Measurements from ENCODE around the gene TTC5. TPM values are rescaled to one million over a fixed set of nuclear protein-coding genes. Genes with fewer than 3 reads are reported as not detected.
"Not testable (repeated sequence)": the region's sequence is repeated elsewhere in the genome, so short reads cannot be mapped to it uniquely, and the experiment has no call there.

Gene TTC5
- total RNA-seq, 5 donors from 2014 or later (not counting 1 experiment from before 2014, with no cell fraction given) = 17.4 to 24.7 (median 20.1) TPM

- H3K27me3 ChIP-seq (replicated peaks in 1 of 2; ENCODE audit: control insufficient read depth in 2 of 2, extremely low read depth in 1 of 2, insufficient read depth in 2 of 2, low read length in 1 of 2) = no peaks in the 10 kb centered on the region
- POLR2A ChIA-PET = interaction anchor here in 1 of 2 donors (0.5 kb wide), 1 partner anchor 244 kb away, joined by 5 read pairs; no protein-coding TSS in a partner anchor
- H3K36me3 ChIP-seq (ENCODE audit: control insufficient read depth in 2 of 2, extremely low read depth in 1 of 2, insufficient read depth in 1 of 2, low read length in 1 of 2) = peaks cover 0 to 86% of the 10 kb centered on the region in 2 donors
- H3K9me3 ChIP-seq = no peaks in the 10 kb centered on the region
- H3K9me3 Mint-ChIP-seq = no peaks in the 10 kb centered on the region
- CTCF ChIA-PET = no interaction called here
- no peaks in the 10 kb centered on the region for H3K4me1 ChIP-seq (ENCODE audit: control insufficient read depth in 1 of 2, extremely low read depth in 1 of 2, insufficient read depth in 2 of 2, low read length in 2 of 2)
- H3K27me3 Mint-ChIP-seq = no peaks in the 10 kb centered on the region
- no peaks in the 10 kb centered on the region for H3K4me1 Mint-ChIP-seq
- peak overlapping the region in 1 of 2 donors; percentile 36 for H3K27ac Mint-ChIP-seq
- H3K4me3 ChIP-seq (ENCODE audit: control insufficient read depth in 1 of 2, extremely low read depth in 1 of 2, low read length in 1 of 2) = no peak overlapping the region
- DNase-seq (no peak), ATAC-seq (replicated peaks in 1 of 4) (no peak)
- H3K4me3 Mint-ChIP-seq = no peak overlapping the region
- 66% methylated on average over 3 of the region's 4 CpGs for WGBS (ENCODE audit: insufficient coverage)
- no peak overlapping the region for H3K27ac ChIP-seq (ENCODE audit: low read length)
- H3K36me3 Mint-ChIP-seq = peaks cover 58% of the 10 kb centered on the region
Measured at GRCh38 chr14:20295067-20295466, 10.7 kb downstream of the TTC5 start.

GRCh38 chr14:20294636-20295035 is 11.1 kb downstream of the TTC5 start:
- Histone ChIP-seq H3K27me3 (replicated peaks in 1 of 2; ENCODE audit: control insufficient read depth in 2 of 2, extremely low read depth in 1 of 2, insufficient read depth in 2 of 2, low read length in 1 of 2) (no peaks in the 10 kb centered on the region), H3K4me3 (ENCODE audit: control insufficient read depth in 1 of 2, extremely low read depth in 1 of 2, low read length in 1 of 2) (no peak overlapping the region), H3K9me3 (no peaks in the 10 kb centered on the region), H3K27ac (ENCODE audit: low read length) (no peak overlapping the region), H3K4me1 (ENCODE audit: control insufficient read depth in 1 of 2, extremely low read depth in 1 of 2, insufficient read depth in 2 of 2, low read length in 2 of 2) (no peaks in the 10 kb centered on the region), H3K36me3 (ENCODE audit: control insufficient read depth in 2 of 2, extremely low read depth in 1 of 2, insufficient read depth in 1 of 2, low read length in 1 of 2) (peaks cover 0 to 88% of the 10 kb centered on the region in 2 donors)
- H3K27me3 Mint-ChIP-seq = no peaks in the 10 kb centered on the region
- H3K27ac Mint-ChIP-seq = no peak overlapping the region
- DNase-seq (no peak), ATAC-seq (replicated peaks in 1 of 4) (no peak)
- no CpG with 5 or more reads among the region's 2 CpGs for WGBS (ENCODE audit: insufficient coverage)
- H3K9me3 Mint-ChIP-seq = no peaks in the 10 kb centered on the region
- peaks cover 61% of the 10 kb centered on the region for H3K36me3 Mint-ChIP-seq
- POLR2A ChIA-PET = interaction anchor here in 1 of 2 donors (0.5 kb wide), 1 partner anchor 244 kb away, joined by 5 read pairs; no protein-coding TSS in a partner anchor
- no peak overlapping the region for H3K4me3 Mint-ChIP-seq
- H3K4me1 Mint-ChIP-seq = no peaks in the 10 kb centered on the region
- CTCF ChIA-PET = no interaction called here

DNA sequence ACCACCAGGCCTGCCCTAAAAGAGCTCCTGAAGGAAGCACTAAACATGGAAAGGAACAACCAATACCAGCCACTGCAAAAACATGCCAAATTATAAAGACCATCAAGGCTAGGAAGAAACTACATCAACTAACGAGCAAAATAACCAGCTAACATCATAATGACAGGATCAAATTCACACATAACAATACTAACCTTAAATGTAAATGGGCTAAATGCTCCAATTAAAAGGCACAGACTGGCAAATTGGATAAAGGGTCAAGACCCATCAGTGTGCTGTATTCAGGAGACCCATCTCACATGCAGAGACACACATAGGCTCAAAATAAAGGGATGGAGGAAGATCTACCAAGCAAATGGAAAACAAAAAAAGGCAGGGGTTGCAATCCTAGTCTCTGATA is 23.8 kb downstream of the TTC5 start:
- H3K36me3 ChIP-seq (ENCODE audit: control insufficient read depth in 2 of 2, extremely low read depth in 1 of 2, insufficient read depth in 1 of 2, low read length in 1 of 2); H3K27ac Mint-ChIP-seq; POLR2A ChIA-PET; H3K27ac ChIP-seq (ENCODE audit: low read length); DNase-seq; H3K27me3 ChIP-seq (replicated peaks in 1 of 2; ENCODE audit: control insufficient read depth in 2 of 2, extremely low read depth in 1 of 2, insufficient read depth in 2 of 2, low read length in 1 of 2); ATAC-seq (replicated peaks in 1 of 4); H3K27me3 Mint-ChIP-seq; CTCF ChIA-PET; H3K4me3 ChIP-seq (ENCODE audit: control insufficient read depth in 1 of 2, extremely low read depth in 1 of 2, low read length in 1 of 2); H3K4me3 Mint-ChIP-seq; H3K9me3 ChIP-seq; H3K9me3 Mint-ChIP-seq: not testable (repeated sequence)
- Mint-ChIP-seq H3K4me1 (peaks cover 32 to 36% (median 35%) of the 10 kb centered on the region in 3 donors), H3K36me3 (peaks cover 77% of the 10 kb centered on the region)
- peaks cover 0 to 17% of the 10 kb centered on the region in 2 experiments for H3K4me1 ChIP-seq (ENCODE audit: control insufficient read depth in 1 of 2, extremely low read depth in 1 of 2, insufficient read depth in 2 of 2, low read length in 2 of 2)
- WGBS (ENCODE audit: insufficient coverage) = no CpG with 5 or more reads among the region's 1 CpG

- CTCF ChIA-PET; H3K9me3 Mint-ChIP-seq; H3K36me3 ChIP-seq (ENCODE audit: control insufficient read depth in 2 of 2, extremely low read depth in 1 of 2, insufficient read depth in 1 of 2, low read length in 1 of 2); POLR2A ChIA-PET; H3K27me3 Mint-ChIP-seq; H3K27ac ChIP-seq (ENCODE audit: low read length); ATAC-seq (replicated peaks in 1 of 4); H3K9me3 ChIP-seq; H3K27me3 ChIP-seq (replicated peaks in 1 of 2; ENCODE audit: control insufficient read depth in 2 of 2, extremely low read depth in 1 of 2, insufficient read depth in 2 of 2, low read length in 1 of 2): not testable (repeated sequence)
- H3K4me3 ChIP-seq (ENCODE audit: control insufficient read depth in 1 of 2, extremely low read depth in 1 of 2, low read length in 1 of 2) = peak overlapping the region in 1 of 2 donors; percentile 23
- 89% methylated on average over 5 of the region's 7 CpGs for WGBS (ENCODE audit: insufficient coverage)
- DNase-seq = peak in 22 of 35 experiments; percentile 3 to 47 (median 10)
- peaks cover 0 to 17% of the 10 kb centered on the region in 2 experiments for H3K4me1 ChIP-seq (ENCODE audit: control insufficient read depth in 1 of 2, extremely low read depth in 1 of 2, insufficient read depth in 2 of 2, low read length in 2 of 2)
- H3K36me3 Mint-ChIP-seq = peaks cover 67% of the 10 kb centered on the region
- H3K4me3 Mint-ChIP-seq = peak overlapping the region in 1 of 3 donors; percentile 50
- H3K4me1 Mint-ChIP-seq = peaks cover 32 to 36% (median 35%) of the 10 kb centered on the region in 3 donors
- H3K27ac Mint-ChIP-seq = peak overlapping the region; percentile 32 to 49
Measured at GRCh38 chr14:20280265-20280664, 25.5 kb downstream of the TTC5 start.

GRCh38 chr14:20278414-20278813 is 27.3 kb downstream of the TTC5 start:
- Mint-ChIP-seq H3K36me3 (peaks cover 71% of the 10 kb centered on the region), H3K4me1 (peaks cover 32 to 36% (median 35%) of the 10 kb centered on the region in 3 donors), H3K4me3 (peak overlapping the region in 1 of 3 donors; percentile 0), H3K27ac (peak overlapping the region; percentile 25 to 49), H3K9me3 (peaks cover 4 to 23% (median 17%) of the 10 kb centered on the region in 3 donors), H3K27me3 (no peaks in the 10 kb centered on the region)
- Histone ChIP-seq H3K4me1 (ENCODE audit: control insufficient read depth in 1 of 2, extremely low read depth in 1 of 2, insufficient read depth in 2 of 2, low read length in 2 of 2) (peaks cover 0 to 17% of the 10 kb centered on the region in 2 experiments), H3K36me3 (ENCODE audit: control insufficient read depth in 2 of 2, extremely low read depth in 1 of 2, insufficient read depth in 1 of 2, low read length in 1 of 2) (peaks cover 0 to 2% of the 10 kb centered on the region in 2 donors), H3K27me3 (replicated peaks in 1 of 2; ENCODE audit: control insufficient read depth in 2 of 2, extremely low read depth in 1 of 2, insufficient read depth in 2 of 2, low read length in 1 of 2) (no peaks in the 10 kb centered on the region), H3K27ac (ENCODE audit: low read length) (no peak overlapping the region), H3K9me3 (peaks cover 2% of the 10 kb centered on the region), H3K4me3 (ENCODE audit: control insufficient read depth in 1 of 2, extremely low read depth in 1 of 2, low read length in 1 of 2) (no peak overlapping the region)
- 14% methylated on average over 1 of the region's 1 CpG for WGBS (ENCODE audit: insufficient coverage)
- DNase-seq = peak in 12 of 35 experiments; percentile 2 to 55 (median 30)
- ATAC-seq (replicated peaks in 1 of 4) = peak in 2 of 4 experiments; percentile 35 to 52
- ChIA-PET CTCF (no interaction called here), POLR2A (interaction anchor here in 1 of 2 donors (0.6 kb wide), 1 partner anchor 393 kb away, joined by 3 read pairs; no protein-coding TSS in a partner anchor)

- POLR2A ChIA-PET = no interaction called here
- peaks cover 5 to 26% (median 17%) of the 10 kb centered on the region in 3 donors for H3K9me3 Mint-ChIP-seq
- H3K36me3 Mint-ChIP-seq = peaks cover 71% of the 10 kb centered on the region
- CTCF ChIA-PET = no interaction called here
- H3K4me1 ChIP-seq (ENCODE audit: control insufficient read depth in 1 of 2, extremely low read depth in 1 of 2, insufficient read depth in 2 of 2, low read length in 2 of 2) = peaks cover 0 to 17% of the 10 kb centered on the region in 2 experiments
- H3K27ac ChIP-seq (ENCODE audit: low read length) = no peak overlapping the region
- no peak for DNase-seq
- no peaks in the 10 kb centered on the region for H3K27me3 Mint-ChIP-seq
- H3K9me3 ChIP-seq = peaks cover 2% of the 10 kb centered on the region
- no peak overlapping the region for H3K4me3 ChIP-seq (ENCODE audit: control insufficient read depth in 1 of 2, extremely low read depth in 1 of 2, low read length in 1 of 2)
- H3K27ac Mint-ChIP-seq = no peak overlapping the region
- H3K4me1 Mint-ChIP-seq = peaks cover 29 to 35% (median 33%) of the 10 kb centered on the region in 3 donors
- no peaks in the 10 kb centered on the region for H3K27me3 ChIP-seq (replicated peaks in 1 of 2; ENCODE audit: control insufficient read depth in 2 of 2, extremely low read depth in 1 of 2, insufficient read depth in 2 of 2, low read length in 1 of 2)
- no peak overlapping the region for H3K4me3 Mint-ChIP-seq
- WGBS (ENCODE audit: insufficient coverage) = 100% methylated on average over 1 of the region's 2 CpGs
- ATAC-seq (replicated peaks in 1 of 4) = no peak
- H3K36me3 ChIP-seq (ENCODE audit: control insufficient read depth in 2 of 2, extremely low read depth in 1 of 2, insufficient read depth in 1 of 2, low read length in 1 of 2) = peaks cover 0 to 2% of the 10 kb centered on the region in 2 donors
Measured at GRCh38 chr14:20277409-20277808, 28.3 kb downstream of the TTC5 start.

Data from T-cell (primary cell).